ENCODE data around the gene ASCC1. TPM values are rescaled to one million over a fixed set of nuclear protein-coding genes. Genes with fewer than 3 reads are reported as not detected.

Gene ASCC1
- total RNA-seq, 1 donor from 2014 or later = 38.5 TPM

GRCh38 chr10:72176701-72177100, 39.4 kb downstream of the ASCC1 start:
- H3K4me3 ChIP-seq = no peak overlapping the region
- no peak for DNase-seq (ENCODE audit: extremely low spot score in 2 of 2)
- H3K27ac ChIP-seq = no peak overlapping the region
- H3K27me3 ChIP-seq = no peaks in the 10 kb centered on the region
- intact Hi-C loops (cut with DNase I) = no loop called here
- peaks cover 3% of the 10 kb centered on the region for H3K4me1 ChIP-seq
- TF ChIP-seq POLR2A (IDR thresholded peaks at IDR 0.05) = no peak
- TF ChIP-seq POLR2AphosphoS5 (IDR thresholded peaks at IDR 0.05; ENCODE audit: insufficient read depth in 1 of 2, low read depth in 1 of 2) = no peak
- TF ChIP-seq CTCF (IDR thresholded peaks at IDR 0.05) = no peak
- H3K36me3 ChIP-seq = peaks cover 0 to 10% of the 10 kb centered on the region in 2 donors
- H3K9me3 ChIP-seq = no peaks in the 10 kb centered on the region

- DNase-seq (ENCODE audit: extremely low spot score in 2 of 2) = no peak
- peaks cover 0 to 10% of the 10 kb centered on the region in 2 donors for H3K36me3 ChIP-seq
- H3K27me3 ChIP-seq = no peaks in the 10 kb centered on the region
- TF ChIP-seq POLR2A (IDR thresholded peaks at IDR 0.05) = no peak
- TF ChIP-seq CTCF (IDR thresholded peaks at IDR 0.05) = no peak
- TF ChIP-seq POLR2AphosphoS5 (IDR thresholded peaks at IDR 0.05; ENCODE audit: insufficient read depth in 1 of 2, low read depth in 1 of 2) = no peak
- H3K27ac ChIP-seq = no peak overlapping the region
- no peak overlapping the region for H3K4me3 ChIP-seq
- H3K9me3 ChIP-seq = no peaks in the 10 kb centered on the region
- intact Hi-C loops (cut with DNase I) = no loop called here
- H3K4me1 ChIP-seq = peaks cover 3% of the 10 kb centered on the region
These were observed 40.9 kb downstream of the ASCC1 start for GRCh38 chr10:72175149-72175548.

- DNase-seq (ENCODE audit: extremely low spot score in 2 of 2) = no peak
- Histone ChIP-seq H3K4me1 (peaks cover 3% of the 10 kb centered on the region), H3K4me3 (no peak overlapping the region), H3K27ac (no peak overlapping the region), H3K9me3 (no peaks in the 10 kb centered on the region), H3K36me3 (peaks cover 0 to 10% of the 10 kb centered on the region in 2 donors), H3K27me3 (no peaks in the 10 kb centered on the region)
- intact Hi-C loops (cut with DNase I) = no loop called here
- TF ChIP-seq POLR2AphosphoS5 (IDR thresholded peaks at IDR 0.05; ENCODE audit: insufficient read depth in 1 of 2, low read depth in 1 of 2) = no peak
- TF ChIP-seq CTCF (IDR thresholded peaks at IDR 0.05) = no peak
- no peak for TF ChIP-seq POLR2A (IDR thresholded peaks at IDR 0.05)
These were observed 41.8 kb downstream of the ASCC1 start for GRCh38 chr10:72174297-72174662.

- Histone ChIP-seq H3K27me3 (no peaks in the 10 kb centered on the region), H3K36me3 (peaks cover 0 to 6% of the 10 kb centered on the region in 2 donors), H3K27ac (no peak overlapping the region), H3K9me3 (no peaks in the 10 kb centered on the region), H3K4me3 (no peak overlapping the region), H3K4me1 (peaks cover 3% of the 10 kb centered on the region)
- no peak for TF ChIP-seq POLR2A (IDR thresholded peaks at IDR 0.05)
- TF ChIP-seq CTCF (IDR thresholded peaks at IDR 0.05) = no peak
- TF ChIP-seq POLR2AphosphoS5 (IDR thresholded peaks at IDR 0.05; ENCODE audit: insufficient read depth in 1 of 2, low read depth in 1 of 2) = no peak
- DNase-seq (ENCODE audit: extremely low spot score in 2 of 2) = no peak
- intact Hi-C loops (cut with DNase I) = no loop called here
These were observed 42.3 kb downstream of the ASCC1 start for GRCh38 chr10:72173619-72174296.

GRCh38 chr10:72173262-72173618, 42.8 kb downstream of the ASCC1 start:
- Histone ChIP-seq H3K4me3 (no peak overlapping the region), H3K4me1 (peaks cover 3% of the 10 kb centered on the region), H3K9me3 (no peaks in the 10 kb centered on the region), H3K27ac (no peak overlapping the region), H3K27me3 (no peaks in the 10 kb centered on the region), H3K36me3 (peaks cover 0 to under 1% of the 10 kb centered on the region in 2 donors)
- no peak for TF ChIP-seq POLR2AphosphoS5 (IDR thresholded peaks at IDR 0.05; ENCODE audit: insufficient read depth in 1 of 2, low read depth in 1 of 2)
- TF ChIP-seq CTCF (IDR thresholded peaks at IDR 0.05) = no peak
- no peak for TF ChIP-seq POLR2A (IDR thresholded peaks at IDR 0.05)
- no peak for DNase-seq (ENCODE audit: extremely low spot score in 2 of 2)
- intact Hi-C loops (cut with DNase I) = no loop called here
